NB4 (cell line): Measurements from ENCODE around the gene MTMR3.

ENCODE experiments used
- POLR2A ChIP-seq: IDR thresholded peaks from 2 replicates; pipeline ENCODE4 v1.6.1; 2011; ENCODE audit warnings: mild to moderate bottlenecking; ENCODE audit not compliant: insufficient read length; ENCODE audit errors: extremely low read depth
- TF ChIP-seq, protein P1 (sequence below): IDR thresholded peaks from one replicate; pipeline ENCODE4 v1.5.1; 2012; ENCODE audit warnings: low read depth, low read length

- TF ChIP-seq, protein P1, sequence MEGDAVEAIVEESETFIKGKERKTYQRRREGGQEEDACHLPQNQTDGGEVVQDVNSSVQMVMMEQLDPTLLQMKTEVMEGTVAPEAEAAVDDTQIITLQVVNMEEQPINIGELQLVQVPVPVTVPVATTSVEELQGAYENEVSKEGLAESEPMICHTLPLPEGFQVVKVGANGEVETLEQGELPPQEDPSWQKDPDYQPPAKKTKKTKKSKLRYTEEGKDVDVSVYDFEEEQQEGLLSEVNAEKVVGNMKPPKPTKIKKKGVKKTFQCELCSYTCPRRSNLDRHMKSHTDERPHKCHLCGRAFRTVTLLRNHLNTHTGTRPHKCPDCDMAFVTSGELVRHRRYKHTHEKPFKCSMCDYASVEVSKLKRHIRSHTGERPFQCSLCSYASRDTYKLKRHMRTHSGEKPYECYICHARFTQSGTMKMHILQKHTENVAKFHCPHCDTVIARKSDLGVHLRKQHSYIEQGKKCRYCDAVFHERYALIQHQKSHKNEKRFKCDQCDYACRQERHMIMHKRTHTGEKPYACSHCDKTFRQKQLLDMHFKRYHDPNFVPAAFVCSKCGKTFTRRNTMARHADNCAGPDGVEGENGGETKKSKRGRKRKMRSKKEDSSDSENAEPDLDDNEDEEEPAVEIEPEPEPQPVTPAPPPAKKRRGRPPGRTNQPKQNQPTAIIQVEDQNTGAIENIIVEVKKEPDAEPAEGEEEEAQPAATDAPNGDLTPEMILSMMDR: no peak
- TF ChIP-seq POLR2A: no peak
Observed at GRCh38 chr22:29989446-29989845, 106.5 kb downstream of the MTMR3 start.
